ENCODE measurements around the gene CRYZL1. TPM values are rescaled to one million over a fixed set of nuclear protein-coding genes. Genes with fewer than 3 reads are reported as not detected.
"Not testable (repeated sequence)": the region's sequence is repeated elsewhere in the genome, so short reads cannot be mapped to it uniquely, and the experiment has no call there.

Gene CRYZL1
- total RNA-seq, 4 donors from 2014 or later: 30.8 to 172 (median 48.5) TPM

- Histone ChIP-seq H3K4me1 (no peaks in the 10 kb centered on the region), H3K9me3 (no peaks in the 10 kb centered on the region), H3K27ac (no peak overlapping the region), H3K36me3 (peaks cover 0 to 31% (median 0%) of the 10 kb centered on the region in 3 donors), H3K27me3 (no peaks in the 10 kb centered on the region), H3K4me3 (no peak overlapping the region)
- no peak for DNase-seq
- TF ChIP-seq POLR2A (IDR thresholded peaks at IDR 0.05) (no peak), CTCF (IDR thresholded peaks at IDR 0.05) (no peak)
Observed at GRCh38 chr21:33622253-33622652, 19.3 kb downstream of the CRYZL1 start.

GRCh38 chr21:33619726-33620125 is 21.8 kb downstream of the CRYZL1 start:
- no peak for TF ChIP-seq POLR2A (IDR thresholded peaks at IDR 0.05)
- TF ChIP-seq CTCF (IDR thresholded peaks at IDR 0.05): no peak
- Histone ChIP-seq H3K4me1 (no peaks in the 10 kb centered on the region), H3K27me3 (no peaks in the 10 kb centered on the region), H3K27ac (no peak overlapping the region), H3K36me3 (peaks cover 0 to 43% (median 0%) of the 10 kb centered on the region in 3 donors), H3K9me3 (no peaks in the 10 kb centered on the region), H3K4me3 (no peak overlapping the region)
- DNase-seq: no peak

DNA sequence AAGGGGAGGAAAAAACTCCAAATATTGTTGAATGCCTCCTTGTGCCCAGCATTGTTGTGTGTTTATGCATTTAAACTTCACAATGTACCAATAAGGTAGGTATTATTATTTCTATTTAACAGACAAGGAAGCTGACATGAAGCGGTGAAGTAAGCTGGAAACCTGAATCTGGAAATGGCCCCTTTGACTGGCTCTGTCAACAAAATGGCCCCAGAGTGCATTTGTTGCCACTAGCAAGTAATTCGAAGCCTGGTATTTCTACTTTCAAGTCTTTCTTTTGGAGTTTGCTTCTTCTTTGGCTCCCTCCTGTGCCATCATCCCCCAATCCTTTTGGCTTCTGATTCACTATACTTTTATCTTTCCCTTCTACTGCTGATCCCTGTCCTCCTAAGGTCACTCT is 23.1 kb downstream of the CRYZL1 start:
- Histone ChIP-seq H3K4me3 (no peak overlapping the region), H3K4me1 (no peaks in the 10 kb centered on the region), H3K27me3 (no peaks in the 10 kb centered on the region), H3K27ac (no peak overlapping the region), H3K36me3 (peaks cover 0 to 45% (median 0%) of the 10 kb centered on the region in 3 donors), H3K9me3 (no peaks in the 10 kb centered on the region)
- DNase-seq: no peak
- TF ChIP-seq POLR2A (IDR thresholded peaks at IDR 0.05) (no peak), CTCF (IDR thresholded peaks at IDR 0.05) (no peak)

DNA sequence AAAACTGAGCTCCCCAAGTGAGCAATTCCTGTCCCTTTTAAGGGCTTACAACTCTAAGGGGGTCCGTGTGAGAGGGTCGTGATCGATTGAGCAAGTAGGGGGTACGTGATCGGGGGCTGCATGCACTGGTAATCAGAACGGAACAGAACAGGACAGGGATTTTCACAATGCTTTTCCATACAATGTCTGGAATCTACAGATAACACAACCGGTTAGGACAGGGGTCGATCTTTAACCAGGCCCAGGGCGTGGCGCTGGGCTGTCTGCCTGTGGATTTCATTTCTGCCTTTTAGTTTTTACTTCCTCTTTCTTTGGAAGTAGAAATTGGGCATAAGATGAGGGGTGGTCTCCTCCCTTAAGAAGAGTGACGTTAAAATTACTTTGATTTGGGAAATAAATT is 24.0 kb downstream of the CRYZL1 start:
- not testable (repeated sequence) for H3K4me1 ChIP-seq, DNase-seq, H3K9me3 ChIP-seq, H3K4me3 ChIP-seq, H3K27me3 ChIP-seq, H3K27ac ChIP-seq
- H3K36me3 ChIP-seq: peaks cover 0 to 50% (median 0%) of the 10 kb centered on the region in 3 donors

GRCh38 chr21:33611006-33611744 is 30.4 kb downstream of the CRYZL1 start:
- Histone ChIP-seq H3K4me1 (no peaks in the 10 kb centered on the region), H3K27me3 (no peaks in the 10 kb centered on the region), H3K9me3 (no peaks in the 10 kb centered on the region), H3K36me3 (peaks cover 0 to 42% (median 0%) of the 10 kb centered on the region in 3 donors), H3K4me3 (no peak overlapping the region), H3K27ac (no peak overlapping the region)
- no peak for DNase-seq
- TF ChIP-seq CTCF (IDR thresholded peaks at IDR 0.05) (no peak), POLR2A (IDR thresholded peaks at IDR 0.05) (no peak)

- DNase-seq: no peak
- Histone ChIP-seq H3K36me3 (peaks cover 0 to 31% (median 0%) of the 10 kb centered on the region in 3 donors), H3K27ac (no peak overlapping the region), H3K27me3 (no peaks in the 10 kb centered on the region), H3K9me3 (no peaks in the 10 kb centered on the region), H3K4me3 (no peak overlapping the region), H3K4me1 (no peaks in the 10 kb centered on the region)
- TF ChIP-seq CTCF (IDR thresholded peaks at IDR 0.05) (no peak), POLR2A (IDR thresholded peaks at IDR 0.05) (no peak)
Observed at GRCh38 chr21:33608559-33608958, 33.0 kb downstream of the CRYZL1 start.

Data from Peyer's patch (tissue), 4 donors.